K562 (cell line): ENCODE measurements around the gene GAPDH. TPM values are rescaled to one million over a fixed set of nuclear protein-coding genes. Genes with fewer than 3 reads are reported as not detected.

Source experiments
- ARID3B ChIP-seq: fragments of 250-450 bp; sonication (Bioruptor Pico); IDR thresholded peaks from 2 replicates; pipeline ENCODE4 v1.4.0; 2020; ENCODE audit warnings: borderline replicate concordance
- FOXO4 ChIP-seq: fragments of 450-650 bp; formaldehyde crosslinking; IDR thresholded peaks from 2 replicates; pipeline ENCODE4 v1.4.0; 2020; ENCODE audit warnings: mild to moderate bottlenecking, moderate library complexity
- HOMEZ ChIP-seq: fragments of 250-450 bp; sonication (Bioruptor Pico); IDR thresholded peaks from 2 replicates; pipeline ENCODE4 v1.4.0; 2020; ENCODE audit warnings: mild to moderate bottlenecking, moderate library complexity
- IFI16 ChIP-seq: fragments of 250-450 bp; sonication (Bioruptor Pico); IDR thresholded peaks from 2 replicates; pipeline ENCODE4 v2.1.2; 2022; ENCODE audit warnings: mild to moderate bottlenecking, inconsistent platforms
- MCM2 ChIP-seq: fragments of 450-650 bp; IDR thresholded peaks from 2 replicates; pipeline ENCODE4 v1.6.1; 2017; ENCODE audit warnings: low read depth, mild to moderate bottlenecking
- SIN3B ChIP-seq: fragments of 450-650 bp; IDR thresholded peaks from 2 replicates; pipeline ENCODE4 v1.6.1; 2017; ENCODE audit warnings: low read depth, mild to moderate bottlenecking, moderate library complexity
- SMAD1 ChIP-seq: fragments of 150-350 bp; IDR thresholded peaks from 2 replicates; pipeline ENCODE4 v1.6.1; 2014; ENCODE audit warnings: low read length, low read depth; ENCODE audit not compliant: partially characterized antibody
- SPI1 ChIP-seq: IDR thresholded peaks from 2 replicates; pipeline ENCODE4 v1.6.1; 2011; ENCODE audit warnings: low read depth, low read length, control low read depth, borderline replicate concordance
- U2AF2 ChIP-seq: fragments of 200-400 bp; formaldehyde crosslinking; optimal IDR thresholded peaks from 2 replicates; pipeline ENCODE3; 2017; ENCODE audit warnings: low read depth, mild to moderate bottlenecking, low read length
- ZNF584 ChIP-seq: fragments of 200-800 bp; sonication (Bioruptor generic); IDR thresholded peaks from 2 replicates; pipeline ENCODE4 v1.6.1; 2016; ENCODE audit warnings: low read depth, mild to moderate bottlenecking, missing genetic modification characterization, missing compliant biosample characterization
- ZNF699 ChIP-seq: fragments of 250-450 bp; sonication (Bioruptor Pico); IDR thresholded peaks from 2 replicates; pipeline ENCODE4 v1.8.0; 2021; ENCODE audit warnings: mild to moderate bottlenecking, moderate library complexity; ENCODE audit not compliant: insufficient replicate concordance
- polyA plus RNA-seq, 8 experiments: library from polyadenylated mRNA; depleted of rRNA in 4 of 8; stranded (reverse) in 5 of 8; unstranded in 3 of 8; fragments of >200 nt; fragmentation: Nextera tagmentation in 2 of 8; fragmentation: Illumina TruSeq in 1 of 8; extraction: Ambion mirVana in 2 of 8; extraction: Trizol in 1 of 8; gene quantifications; 2 replicates each; pipeline versions ENCODE4 v1.2.1 to v1.2.3, GENCODE V29; 2011 to 2014; ENCODE audit warnings: inconsistent platforms in 1 of 8, missing spikeins in 1 of 8
- total RNA-seq, 7 experiments: library from RNA; depleted of rRNA in 6 of 7; stranded (reverse); fragments of >200 nt in 6 of 7; fragmentation: Illumina TruSeq in 2 of 7; extraction: Trizol in 2 of 7; gene quantifications; 2 replicates each; pipeline versions ENCODE4 v1.2.1 to v1.2.3, GENCODE V29; 2011 to 2021; ENCODE audit warnings: low replicate concordance in 1 of 7
- TF ChIP-seq, protein P1 (sequence below): fragments of 250-450 bp; sonication (Bioruptor Pico); IDR thresholded peaks from 2 replicates; pipeline ENCODE4 v1.5.0; 2022; ENCODE audit warnings: mild to moderate bottlenecking
- TF ChIP-seq, protein P2 (sequence below): fragments of 250-450 bp; sonication (Bioruptor Pico); IDR thresholded peaks from 2 replicates; pipeline ENCODE4 v1.4.0; 2020; ENCODE audit warnings: mild to moderate bottlenecking

GAPDH gene
- total and polyA plus RNA-seq, 9 of the 15 experiments (the other 6 are each of a cell fraction or from before 2014, with no cell fraction given) = 2,206 to 6,793 (median 4,217) TPM

GRCh38 chr12:6493497-6494257 lies 40.6 kb upstream of the GAPDH start, which contains the start of gene NCAPD2 (continued):
- no peak for TF ChIP-seq FOXO4 (CRISPR knock-in tag)
- TF ChIP-seq U2AF2 = no peak
- no peak for TF ChIP-seq HOMEZ (CRISPR knock-in tag)
- TF ChIP-seq ZNF584 (CRISPR knock-in tag) = no peak
- no peak for TF ChIP-seq ZNF699 (CRISPR knock-in tag)
- no peak for TF ChIP-seq SPI1
- TF ChIP-seq SIN3B = no peak
- TF ChIP-seq SMAD1 = no peak
- TF ChIP-seq MCM2 = no peak
- TF ChIP-seq, protein P1, sequence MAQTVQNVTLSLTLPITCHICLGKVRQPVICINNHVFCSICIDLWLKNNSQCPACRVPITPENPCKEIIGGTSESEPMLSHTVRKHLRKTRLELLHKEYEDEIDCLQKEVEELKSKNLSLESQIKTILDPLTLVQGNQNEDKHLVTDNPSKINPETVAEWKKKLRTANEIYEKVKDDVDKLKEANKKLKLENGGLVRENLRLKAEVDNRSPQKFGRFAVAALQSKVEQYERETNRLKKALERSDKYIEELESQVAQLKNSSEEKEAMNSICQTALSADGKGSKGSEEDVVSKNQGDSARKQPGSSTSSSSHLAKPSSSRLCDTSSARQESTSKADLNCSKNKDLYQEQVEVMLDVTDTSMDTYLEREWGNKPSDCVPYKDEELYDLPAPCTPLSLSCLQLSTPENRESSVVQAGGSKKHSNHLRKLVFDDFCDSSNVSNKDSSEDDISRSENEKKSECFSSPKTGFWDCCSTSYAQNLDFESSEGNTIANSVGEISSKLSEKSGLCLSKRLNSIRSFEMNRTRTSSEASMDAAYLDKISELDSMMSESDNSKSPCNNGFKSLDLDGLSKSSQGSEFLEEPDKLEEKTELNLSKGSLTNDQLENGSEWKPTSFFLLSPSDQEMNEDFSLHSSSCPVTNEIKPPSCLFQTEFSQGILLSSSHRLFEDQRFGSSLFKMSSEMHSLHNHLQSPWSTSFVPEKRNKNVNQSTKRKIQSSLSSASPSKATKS (CRISPR knock-in tag) = no peak
- TF ChIP-seq IFI16 = no peak
- TF ChIP-seq, protein P2, sequence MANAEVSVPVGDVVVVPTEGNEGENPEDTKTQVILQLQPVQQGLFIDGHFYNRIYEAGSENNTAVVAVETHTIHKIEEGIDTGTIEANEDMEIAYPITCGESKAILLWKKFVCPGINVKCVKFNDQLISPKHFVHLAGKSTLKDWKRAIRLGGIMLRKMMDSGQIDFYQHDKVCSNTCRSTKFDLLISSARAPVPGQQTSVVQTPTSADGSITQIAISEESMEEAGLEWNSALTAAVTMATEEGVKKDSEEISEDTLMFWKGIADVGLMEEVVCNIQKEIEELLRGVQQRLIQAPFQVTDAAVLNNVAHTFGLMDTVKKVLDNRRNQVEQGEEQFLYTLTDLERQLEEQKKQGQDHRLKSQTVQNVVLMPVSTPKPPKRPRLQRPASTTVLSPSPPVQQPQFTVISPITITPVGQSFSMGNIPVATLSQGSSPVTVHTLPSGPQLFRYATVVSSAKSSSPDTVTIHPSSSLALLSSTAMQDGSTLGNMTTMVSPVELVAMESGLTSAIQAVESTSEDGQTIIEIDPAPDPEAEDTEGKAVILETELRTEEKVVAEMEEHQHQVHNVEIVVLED (CRISPR knock-in tag) = no peak
- TF ChIP-seq ARID3B (CRISPR knock-in tag) = no peak
